ENCODE data around the gene FGD5.

Gene FGD5

GRCh38 chr3:14794435-14794834, 24.3 kb upstream of the FGD5 start:
- TF ChIP-seq, protein P1, sequence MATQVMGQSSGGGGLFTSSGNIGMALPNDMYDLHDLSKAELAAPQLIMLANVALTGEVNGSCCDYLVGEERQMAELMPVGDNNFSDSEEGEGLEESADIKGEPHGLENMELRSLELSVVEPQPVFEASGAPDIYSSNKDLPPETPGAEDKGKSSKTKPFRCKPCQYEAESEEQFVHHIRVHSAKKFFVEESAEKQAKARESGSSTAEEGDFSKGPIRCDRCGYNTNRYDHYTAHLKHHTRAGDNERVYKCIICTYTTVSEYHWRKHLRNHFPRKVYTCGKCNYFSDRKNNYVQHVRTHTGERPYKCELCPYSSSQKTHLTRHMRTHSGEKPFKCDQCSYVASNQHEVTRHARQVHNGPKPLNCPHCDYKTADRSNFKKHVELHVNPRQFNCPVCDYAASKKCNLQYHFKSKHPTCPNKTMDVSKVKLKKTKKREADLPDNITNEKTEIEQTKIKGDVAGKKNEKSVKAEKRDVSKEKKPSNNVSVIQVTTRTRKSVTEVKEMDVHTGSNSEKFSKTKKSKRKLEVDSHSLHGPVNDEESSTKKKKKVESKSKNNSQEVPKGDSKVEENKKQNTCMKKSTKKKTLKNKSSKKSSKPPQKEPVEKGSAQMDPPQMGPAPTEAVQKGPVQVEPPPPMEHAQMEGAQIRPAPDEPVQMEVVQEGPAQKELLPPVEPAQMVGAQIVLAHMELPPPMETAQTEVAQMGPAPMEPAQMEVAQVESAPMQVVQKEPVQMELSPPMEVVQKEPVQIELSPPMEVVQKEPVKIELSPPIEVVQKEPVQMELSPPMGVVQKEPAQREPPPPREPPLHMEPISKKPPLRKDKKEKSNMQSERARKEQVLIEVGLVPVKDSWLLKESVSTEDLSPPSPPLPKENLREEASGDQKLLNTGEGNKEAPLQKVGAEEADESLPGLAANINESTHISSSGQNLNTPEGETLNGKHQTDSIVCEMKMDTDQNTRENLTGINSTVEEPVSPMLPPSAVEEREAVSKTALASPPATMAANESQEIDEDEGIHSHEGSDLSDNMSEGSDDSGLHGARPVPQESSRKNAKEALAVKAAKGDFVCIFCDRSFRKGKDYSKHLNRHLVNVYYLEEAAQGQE (IDR thresholded peaks at IDR 0.05; ENCODE audit: insufficient read depth in 1 of 2, low read depth in 2 of 2, low read length in 2 of 2): no peak
- no peak for TF ChIP-seq POLR2AphosphoS5 (IDR thresholded peaks at IDR 0.05; ENCODE audit: low read depth, low read length)
- no peak for TF ChIP-seq SIN3A (IDR thresholded peaks at IDR 0.05; ENCODE audit: borderline replicate concordance, insufficient read depth, low read length)
- TF ChIP-seq FOXP2 (optimal IDR thresholded peaks at IDR 0.05; ENCODE audit: borderline replicate concordance, extremely low read depth, extremely low read length, insufficient read depth): no peak
- no peak for TF ChIP-seq TAF1 (IDR thresholded peaks at IDR 0.05; ENCODE audit: borderline replicate concordance, insufficient read depth, low read length)

- TF ChIP-seq FOXP2 (optimal IDR thresholded peaks at IDR 0.05; ENCODE audit: borderline replicate concordance, extremely low read depth, extremely low read length, insufficient read depth) (no peak), SIN3A (IDR thresholded peaks at IDR 0.05; ENCODE audit: borderline replicate concordance, insufficient read depth, low read length) (no peak), POLR2AphosphoS5 (IDR thresholded peaks at IDR 0.05; ENCODE audit: low read depth, low read length) (no peak), TAF1 (IDR thresholded peaks at IDR 0.05; ENCODE audit: borderline replicate concordance, insufficient read depth, low read length) (no peak)
- TF ChIP-seq, protein P1 (IDR thresholded peaks at IDR 0.05; ENCODE audit: insufficient read depth in 1 of 2, low read depth in 2 of 2, low read length in 2 of 2): no peak
These were observed 22.8 kb upstream of the FGD5 start for GRCh38 chr3:14795996-14796395.

GRCh38 chr3:14796403-14797077, 22.2 kb upstream of the FGD5 start:
- TF ChIP-seq, protein P1 (IDR thresholded peaks at IDR 0.05; ENCODE audit: insufficient read depth in 1 of 2, low read depth in 2 of 2, low read length in 2 of 2): no peak
- TF ChIP-seq POLR2AphosphoS5 (IDR thresholded peaks at IDR 0.05; ENCODE audit: low read depth, low read length) (no peak), SIN3A (IDR thresholded peaks at IDR 0.05; ENCODE audit: borderline replicate concordance, insufficient read depth, low read length) (no peak), FOXP2 (optimal IDR thresholded peaks at IDR 0.05; ENCODE audit: borderline replicate concordance, extremely low read depth, extremely low read length, insufficient read depth) (no peak), TAF1 (IDR thresholded peaks at IDR 0.05; ENCODE audit: borderline replicate concordance, insufficient read depth, low read length) (no peak)

DNA sequence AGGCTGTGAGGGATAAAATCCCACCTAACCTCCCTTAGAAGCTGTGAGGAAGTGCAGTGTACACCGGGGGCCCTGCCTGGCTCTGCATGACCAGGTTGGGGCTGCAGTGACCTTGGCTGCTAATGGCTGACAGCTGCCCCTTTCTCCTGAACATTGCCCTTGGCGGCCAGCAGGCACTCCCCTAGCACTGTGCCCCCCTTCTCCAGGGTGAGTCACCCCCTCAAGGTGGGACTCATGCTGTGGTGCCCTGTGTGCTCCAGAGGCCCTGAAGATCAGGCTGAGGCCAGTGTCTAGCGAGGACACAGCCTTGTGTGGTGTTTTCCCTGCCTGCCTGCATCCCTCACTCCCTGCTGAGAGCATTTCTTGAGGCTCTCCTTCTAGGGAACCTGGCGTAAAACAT, 21.0 kb upstream of the FGD5 start:
- no peak for TF ChIP-seq POLR2AphosphoS5 (IDR thresholded peaks at IDR 0.05; ENCODE audit: low read depth, low read length)
- TF ChIP-seq SIN3A (IDR thresholded peaks at IDR 0.05; ENCODE audit: borderline replicate concordance, insufficient read depth, low read length): no peak
- no peak for TF ChIP-seq TAF1 (IDR thresholded peaks at IDR 0.05; ENCODE audit: borderline replicate concordance, insufficient read depth, low read length)
- TF ChIP-seq, protein P1 (IDR thresholded peaks at IDR 0.05; ENCODE audit: insufficient read depth in 1 of 2, low read depth in 2 of 2, low read length in 2 of 2): no peak
- TF ChIP-seq FOXP2 (optimal IDR thresholded peaks at IDR 0.05; ENCODE audit: borderline replicate concordance, extremely low read depth, extremely low read length, insufficient read depth): no peak

Data from PFSK-1 (cell line).